HepG2 (cell line): ENCODE data around the gene ADCY1. TPM values are rescaled to one million over a fixed set of nuclear protein-coding genes. Genes with fewer than 3 reads are reported as not detected.

Experiments
- CC2D1A ChIP-seq: sonication (generic); formaldehyde crosslinking; IDR thresholded peaks from 2 replicates; pipeline ENCODE4 v1.8.1; 2023; ENCODE audit warnings: mild to moderate bottlenecking, missing genetic modification reagents
- MAZ ChIP-seq, 2 experiments: sonication (generic) in 1 of 2; formaldehyde crosslinking in 1 of 2; IDR thresholded peaks; 2 replicates each; pipeline versions ENCODE4 v1.5.0 to v1.6.1; 2012 to 2020; ENCODE audit warnings: low read depth in 2 of 2, mild to moderate bottlenecking in 2 of 2, borderline replicate concordance in 1 of 2, improper control_type of control experiment in 1 of 2, low read length in 1 of 2, missing genetic modification reagents in 1 of 2, moderate library complexity in 1 of 2
- ZFP36L1 ChIP-seq: sonication (generic); formaldehyde crosslinking; IDR thresholded peaks from 2 replicates; pipeline ENCODE4 v1.8.0; 2022; ENCODE audit warnings: mild to moderate bottlenecking, missing genetic modification reagents, moderate library complexity
- ZNF678 ChIP-seq: sonication (generic); formaldehyde crosslinking; IDR thresholded peaks from 2 replicates; pipeline ENCODE4 v1.4.0; 2020; ENCODE audit warnings: mild to moderate bottlenecking, missing genetic modification reagents
- ZNF781 ChIP-seq: sonication (generic); formaldehyde crosslinking; IDR thresholded peaks from 2 replicates; pipeline ENCODE4 v1.5.1; 2020; ENCODE audit warnings: borderline replicate concordance, mild to moderate bottlenecking, missing genetic modification reagents; ENCODE audit errors: not compliant biosample characterization
- polyA plus RNA-seq, 8 experiments: library from polyadenylated mRNA; depleted of rRNA in 3 of 8; stranded (reverse) in 7 of 8; unstranded in 1 of 8; fragments of >200 nt; fragmentation: Illumina TruSeq in 4 of 8; extraction: Trizol in 4 of 8; gene quantifications; 2 replicates each; pipeline versions ENCODE4 v1.2.1 to v1.2.3, GENCODE V29; 2011 to 2016; ENCODE audit warnings: low read depth in 4 of 8, missing spikeins in 1 of 8, mixed read lengths in 1 of 8; ENCODE audit not compliant: insufficient read depth in 1 of 8
- total RNA-seq, 5 experiments: library from RNA; depleted of rRNA; stranded (reverse); fragments of >200 nt; fragmentation: Illumina TruSeq; extraction: Trizol; gene quantifications; 2 replicates each; pipeline ENCODE4 v1.2.3, GENCODE V29; 2016; ENCODE audit warnings: low read depth in 1 of 5
- TF ChIP-seq, protein P1 (sequence below): sonication (generic); formaldehyde crosslinking; IDR thresholded peaks from 2 replicates; pipeline ENCODE4 v1.4.0; 2020; ENCODE audit warnings: low read depth, missing genetic modification reagents
- TF ChIP-seq, protein P2 (sequence below): sonication (generic); formaldehyde crosslinking; IDR thresholded peaks from 2 replicates; pipeline ENCODE4 v1.4.0; 2020; ENCODE audit warnings: missing genetic modification reagents

ADCY1 gene
- total and polyA plus RNA-seq, 2 of the 13 experiments (the other 11 are each of a cell fraction or from before 2014, with no cell fraction given) = 0.80 to 1.2 TPM

DNA sequence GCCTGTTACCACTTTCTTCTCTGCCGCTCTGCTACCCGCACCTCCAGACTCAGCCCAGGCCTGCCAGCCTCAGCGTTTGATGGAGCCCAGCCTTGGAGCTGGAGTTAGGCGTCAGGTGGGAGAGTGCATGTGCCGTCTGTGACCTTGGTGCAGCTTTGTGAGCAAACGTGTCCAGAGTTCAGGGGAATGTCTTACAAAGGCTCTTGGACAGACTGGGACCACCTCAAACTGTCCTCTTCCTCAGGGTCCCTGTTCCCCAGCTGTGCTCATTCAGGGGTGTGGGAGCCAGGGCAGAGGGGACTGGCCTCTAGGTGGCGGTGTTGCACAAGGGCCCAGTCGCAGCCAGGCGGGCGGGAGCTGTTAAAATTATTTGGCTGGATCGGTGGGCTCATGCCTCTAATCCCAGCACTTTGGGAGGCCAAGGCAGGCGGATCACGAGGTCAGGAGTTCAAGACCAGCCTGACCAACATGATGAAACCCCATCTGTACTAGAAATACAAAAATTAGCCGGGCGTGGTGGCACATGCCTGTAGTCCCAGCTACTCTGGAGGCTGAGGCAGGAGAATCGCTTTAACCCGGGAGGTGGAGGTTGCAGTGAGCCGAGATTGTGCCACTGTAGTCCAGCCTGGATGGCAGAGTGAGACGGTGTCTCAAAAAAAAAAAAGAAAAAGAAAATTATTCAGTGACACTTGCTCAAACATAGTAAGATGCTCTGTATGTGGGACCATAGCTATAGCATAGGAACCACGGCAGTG, 89.2 kb downstream of the ADCY1 start (continued):
- TF ChIP-seq, protein P1, sequence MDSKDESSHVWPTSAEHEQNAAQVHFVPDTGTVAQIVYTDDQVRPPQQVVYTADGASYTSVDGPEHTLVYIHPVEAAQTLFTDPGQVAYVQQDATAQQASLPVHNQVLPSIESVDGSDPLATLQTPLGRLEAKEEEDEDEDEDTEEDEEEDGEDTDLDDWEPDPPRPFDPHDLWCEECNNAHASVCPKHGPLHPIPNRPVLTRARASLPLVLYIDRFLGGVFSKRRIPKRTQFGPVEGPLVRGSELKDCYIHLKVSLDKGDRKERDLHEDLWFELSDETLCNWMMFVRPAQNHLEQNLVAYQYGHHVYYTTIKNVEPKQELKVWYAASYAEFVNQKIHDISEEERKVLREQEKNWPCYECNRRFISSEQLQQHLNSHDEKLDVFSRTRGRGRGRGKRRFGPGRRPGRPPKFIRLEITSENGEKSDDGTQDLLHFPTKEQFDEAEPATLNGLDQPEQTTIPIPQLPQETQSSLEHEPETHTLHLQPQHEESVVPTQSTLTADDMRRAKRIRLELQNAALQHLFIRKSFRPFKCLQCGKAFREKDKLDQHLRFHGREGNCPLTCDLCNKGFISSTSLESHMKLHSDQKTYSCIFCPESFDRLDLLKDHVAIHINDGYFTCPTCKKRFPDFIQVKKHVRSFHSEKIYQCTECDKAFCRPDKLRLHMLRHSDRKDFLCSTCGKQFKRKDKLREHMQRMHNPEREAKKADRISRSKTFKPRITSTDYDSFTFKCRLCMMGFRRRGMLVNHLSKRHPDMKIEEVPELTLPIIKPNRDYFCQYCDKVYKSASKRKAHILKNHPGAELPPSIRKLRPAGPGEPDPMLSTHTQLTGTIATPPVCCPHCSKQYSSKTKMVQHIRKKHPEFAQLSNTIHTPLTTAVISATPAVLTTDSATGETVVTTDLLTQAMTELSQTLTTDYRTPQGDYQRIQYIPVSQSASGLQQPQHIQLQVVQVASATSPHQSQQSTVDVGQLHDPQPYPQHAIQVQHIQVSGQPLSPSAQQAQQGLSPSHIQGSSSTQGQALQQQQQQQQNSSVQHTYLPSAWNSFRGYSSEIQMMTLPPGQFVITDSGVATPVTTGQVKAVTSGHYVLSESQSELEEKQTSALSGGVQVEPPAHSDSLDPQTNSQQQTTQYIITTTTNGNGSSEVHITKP (CRISPR knock-in tag) = no peak
- TF ChIP-seq ZNF678 (CRISPR knock-in tag) (no peak), ZNF781 (CRISPR knock-in tag) (peak; percentile 32), MAZ (IDR thresholded peaks at IDR 0.05; ENCODE audit: borderline replicate concordance, low read depth, low read length) (no peak), MAZ (CRISPR knock-in tag; IDR thresholded peaks at IDR 0.05; ENCODE audit: low read depth) (peak; percentile 31; the same call in 1 of the 2 replicates), CC2D1A (CRISPR knock-in tag) (no peak), ZFP36L1 (CRISPR knock-in tag) (no peak)
- TF ChIP-seq, protein P2, sequence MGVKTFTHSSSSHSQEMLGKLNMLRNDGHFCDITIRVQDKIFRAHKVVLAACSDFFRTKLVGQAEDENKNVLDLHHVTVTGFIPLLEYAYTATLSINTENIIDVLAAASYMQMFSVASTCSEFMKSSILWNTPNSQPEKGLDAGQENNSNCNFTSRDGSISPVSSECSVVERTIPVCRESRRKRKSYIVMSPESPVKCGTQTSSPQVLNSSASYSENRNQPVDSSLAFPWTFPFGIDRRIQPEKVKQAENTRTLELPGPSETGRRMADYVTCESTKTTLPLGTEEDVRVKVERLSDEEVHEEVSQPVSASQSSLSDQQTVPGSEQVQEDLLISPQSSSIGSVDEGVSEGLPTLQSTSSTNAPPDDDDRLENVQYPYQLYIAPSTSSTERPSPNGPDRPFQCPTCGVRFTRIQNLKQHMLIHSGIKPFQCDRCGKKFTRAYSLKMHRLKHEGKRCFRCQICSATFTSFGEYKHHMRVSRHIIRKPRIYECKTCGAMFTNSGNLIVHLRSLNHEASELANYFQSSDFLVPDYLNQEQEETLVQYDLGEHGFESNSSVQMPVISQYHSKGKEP (CRISPR knock-in tag) = no peak
- TF ChIP-seq, all 625 proteins: peak for 46
